OCI-M1 (cell line): Measurements from ENCODE around the gene TIE1.

Experiments
- DNase-seq: peaks from one replicate; lab custom pipeline; 2025; lab: John Stamatoyannopoulos, UW

TIE1 gene

GRCh38 chr1:43274125-43274803 is 26.5 kb upstream of the TIE1 start:
- peak; percentile 31 for DNase-seq

GRCh38 chr1:43274804-43275180 is 26.0 kb upstream of the TIE1 start:
- no peak for DNase-seq

GRCh38 chr1:43275826-43276620 is 24.8 kb upstream of the TIE1 start:
- DNase-seq: no peak

- no peak for DNase-seq
Observed at GRCh38 chr1:43276673-43277072, 24.1 kb upstream of the TIE1 start.

GRCh38 chr1:43277116-43277876 is 23.5 kb upstream of the TIE1 start:
- no peak for DNase-seq

GRCh38 chr1:43279161-43279560 is 21.6 kb upstream of the TIE1 start:
- no peak for DNase-seq

- DNase-seq: no peak
Observed at GRCh38 chr1:43279666-43280065, 21.1 kb upstream of the TIE1 start.

GRCh38 chr1:43280692-43281091 is 20.1 kb upstream of the TIE1 start:
- DNase-seq: no peak

- DNase-seq: no peak
Observed at GRCh38 chr1:43282220-43283195, 18.3 kb upstream of the TIE1 start.

- no peak for DNase-seq
Observed at GRCh38 chr1:43284065-43284464, 16.7 kb upstream of the TIE1 start.

- DNase-seq: no peak
Observed at GRCh38 chr1:43284546-43285110, 16.2 kb upstream of the TIE1 start.

GRCh38 chr1:43285269-43285990 is 15.4 kb upstream of the TIE1 start, which contains the start of gene C1orf210:
C1orf210 (minus strand) TSS chr1:43285581; CDS start chr1:43283270, 2,311 bp downstream.
- no peak for DNase-seq

- DNase-seq: no peak
Observed at GRCh38 chr1:43286115-43286514, 14.7 kb upstream of the TIE1 start.

- DNase-seq: no peak
Observed at GRCh38 chr1:43286533-43286932, 14.2 kb upstream of the TIE1 start.

- no peak for DNase-seq
Observed at GRCh38 chr1:43288058-43288784, 12.6 kb upstream of the TIE1 start.

GRCh38 chr1:43288785-43289706 is 11.7 kb upstream of the TIE1 start:
- DNase-seq: no peak

- DNase-seq: no peak
Observed at GRCh38 chr1:43292216-43292615, 8.6 kb upstream of the TIE1 start.

- no peak for DNase-seq
Observed at GRCh38 chr1:43292679-43293078, 8.1 kb upstream of the TIE1 start.

- no peak for DNase-seq
Observed at GRCh38 chr1:43293176-43293575, 7.6 kb upstream of the TIE1 start.
